Measurements from ENCODE around the gene OR12D2. TPM values are rescaled to one million over a fixed set of nuclear protein-coding genes. Genes with fewer than 3 reads are reported as not detected.
"Not testable (repeated sequence)": the region's sequence is repeated elsewhere in the genome, so short reads cannot be mapped to it uniquely, and the experiment has no call there.

Gene OR12D2
- total RNA-seq, 1 donor from 2014 or later = not detected

DNA sequence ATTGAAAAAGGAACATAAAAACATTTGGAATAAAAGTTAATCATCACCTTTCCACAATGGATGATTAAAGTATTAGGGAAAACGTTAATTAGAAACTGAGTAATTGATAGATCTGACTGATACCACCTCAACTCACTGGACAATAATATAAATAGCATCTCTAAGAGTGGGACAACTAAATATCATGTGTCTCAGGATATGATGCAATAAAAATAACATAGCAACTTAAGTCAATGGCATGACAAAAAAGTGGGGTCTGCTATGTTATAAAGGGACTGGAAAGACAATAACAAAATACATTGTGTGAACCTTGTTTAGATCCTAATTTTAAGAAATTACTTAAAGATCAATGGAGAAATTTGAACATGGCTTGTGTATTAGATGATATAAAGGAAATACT lies 29.6 kb downstream of the OR12D2 start:
- TF ChIP-seq, protein P1, sequence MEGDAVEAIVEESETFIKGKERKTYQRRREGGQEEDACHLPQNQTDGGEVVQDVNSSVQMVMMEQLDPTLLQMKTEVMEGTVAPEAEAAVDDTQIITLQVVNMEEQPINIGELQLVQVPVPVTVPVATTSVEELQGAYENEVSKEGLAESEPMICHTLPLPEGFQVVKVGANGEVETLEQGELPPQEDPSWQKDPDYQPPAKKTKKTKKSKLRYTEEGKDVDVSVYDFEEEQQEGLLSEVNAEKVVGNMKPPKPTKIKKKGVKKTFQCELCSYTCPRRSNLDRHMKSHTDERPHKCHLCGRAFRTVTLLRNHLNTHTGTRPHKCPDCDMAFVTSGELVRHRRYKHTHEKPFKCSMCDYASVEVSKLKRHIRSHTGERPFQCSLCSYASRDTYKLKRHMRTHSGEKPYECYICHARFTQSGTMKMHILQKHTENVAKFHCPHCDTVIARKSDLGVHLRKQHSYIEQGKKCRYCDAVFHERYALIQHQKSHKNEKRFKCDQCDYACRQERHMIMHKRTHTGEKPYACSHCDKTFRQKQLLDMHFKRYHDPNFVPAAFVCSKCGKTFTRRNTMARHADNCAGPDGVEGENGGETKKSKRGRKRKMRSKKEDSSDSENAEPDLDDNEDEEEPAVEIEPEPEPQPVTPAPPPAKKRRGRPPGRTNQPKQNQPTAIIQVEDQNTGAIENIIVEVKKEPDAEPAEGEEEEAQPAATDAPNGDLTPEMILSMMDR (conservative IDR thresholded peaks at IDR 0.05; ENCODE audit: low read depth, low read length) = no peak
- no peak overlapping the region for H3K4me3 ChIP-seq (ENCODE audit: low read depth, low read length)
- DNase-seq (ENCODE audit: low read depth) = no peak

DNA sequence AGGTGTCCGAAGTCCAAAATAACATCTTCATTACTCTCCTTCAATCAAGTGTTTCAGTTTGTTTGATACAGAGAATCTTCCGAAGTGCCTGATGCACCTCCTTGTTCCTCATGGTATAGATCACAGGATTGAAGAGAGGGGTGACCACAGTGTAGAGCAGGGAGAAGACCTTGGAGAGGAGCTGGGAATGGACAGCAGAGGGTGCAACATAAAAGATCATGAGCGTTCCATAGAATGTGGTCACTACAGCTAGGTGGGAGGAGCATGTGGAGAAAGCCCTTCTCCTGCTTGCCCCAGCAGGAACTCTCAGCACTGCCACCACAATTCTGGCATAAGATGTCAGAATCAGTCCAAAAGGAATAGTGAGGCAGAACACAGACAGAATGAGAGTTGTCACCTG lies 31.2 kb downstream of the OR12D2 start:
- H3K4me3 ChIP-seq (ENCODE audit: low read depth, low read length) = no peak overlapping the region
- TF ChIP-seq, protein P1 (conservative IDR thresholded peaks at IDR 0.05; ENCODE audit: low read depth, low read length) = no peak
- no peak for DNase-seq (ENCODE audit: low read depth)

DNA sequence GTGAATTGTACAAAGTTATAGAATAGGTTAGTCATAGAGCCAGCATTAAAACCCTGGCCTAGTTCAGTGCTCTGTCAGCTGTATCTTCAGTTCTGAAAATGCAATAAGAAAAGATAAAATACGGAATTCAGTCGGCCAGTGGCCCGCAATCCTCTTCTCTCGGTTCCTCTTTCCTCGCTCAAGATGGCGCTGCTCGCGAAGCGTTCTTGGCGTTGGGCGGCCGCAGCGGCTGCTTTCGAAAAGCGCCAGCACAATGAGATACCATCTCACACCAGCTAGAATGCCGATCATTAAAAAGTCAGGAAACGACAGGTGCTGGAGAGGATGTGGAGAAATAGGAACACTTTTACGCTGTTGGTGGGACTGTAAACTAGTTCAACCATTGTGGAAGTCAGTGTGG lies 41.3 kb downstream of the OR12D2 start:
- DNase-seq (ENCODE audit: low read depth); H3K4me3 ChIP-seq (ENCODE audit: low read depth, low read length): not testable (repeated sequence)

DNA sequence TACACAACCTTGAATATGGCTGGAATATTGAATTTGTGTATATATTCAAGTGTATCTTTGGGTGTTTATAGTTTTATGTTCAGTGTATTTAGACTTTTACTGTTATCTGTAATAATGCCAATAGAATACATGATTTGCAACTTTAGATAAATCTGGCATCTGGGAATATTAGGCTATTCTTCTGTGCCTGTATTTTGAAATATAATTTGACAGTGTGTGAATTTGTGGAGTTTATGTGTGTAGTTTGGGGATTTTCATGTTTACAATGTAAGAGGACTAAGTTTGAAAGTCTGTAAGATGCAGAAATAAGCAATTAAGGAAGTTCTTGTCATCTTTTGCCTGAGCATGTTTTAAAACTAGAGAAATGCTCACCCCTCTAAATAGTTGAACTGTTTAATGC lies 43.6 kb downstream of the OR12D2 start, which contains the start of gene OR10C1:
Gene OR10C1, plus strand, starts transcription at position 301 of the 400 bp plus-strand sequence. CDS start 710 bp downstream, outside the sequence.
- no peak for DNase-seq (ENCODE audit: low read depth)
- TF ChIP-seq, protein P1 (conservative IDR thresholded peaks at IDR 0.05; ENCODE audit: low read depth, low read length) = no peak
- H3K4me3 ChIP-seq (ENCODE audit: low read depth, low read length) = no peak within 1 kb of the TSS

DNA sequence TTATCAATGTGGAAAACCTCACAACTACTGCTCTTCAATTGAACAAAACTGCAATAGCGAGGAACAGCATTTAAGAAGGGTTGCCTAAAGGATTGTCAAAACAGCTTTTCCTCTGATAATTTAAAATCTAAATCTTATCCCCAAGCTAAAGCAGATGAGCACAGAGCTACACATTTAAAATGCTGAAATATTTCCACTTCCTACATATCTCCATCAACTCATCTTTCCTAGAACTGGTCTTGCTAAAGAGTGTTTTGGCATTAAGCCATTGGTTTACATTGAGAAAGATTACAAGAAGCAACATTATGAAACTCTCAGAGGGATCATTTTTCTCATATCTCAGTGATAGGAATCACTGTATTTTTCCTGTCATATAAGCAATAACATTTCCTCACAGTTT lies 47.3 kb downstream of the OR12D2 start:
- no peak for DNase-seq (ENCODE audit: low read depth)

DNA sequence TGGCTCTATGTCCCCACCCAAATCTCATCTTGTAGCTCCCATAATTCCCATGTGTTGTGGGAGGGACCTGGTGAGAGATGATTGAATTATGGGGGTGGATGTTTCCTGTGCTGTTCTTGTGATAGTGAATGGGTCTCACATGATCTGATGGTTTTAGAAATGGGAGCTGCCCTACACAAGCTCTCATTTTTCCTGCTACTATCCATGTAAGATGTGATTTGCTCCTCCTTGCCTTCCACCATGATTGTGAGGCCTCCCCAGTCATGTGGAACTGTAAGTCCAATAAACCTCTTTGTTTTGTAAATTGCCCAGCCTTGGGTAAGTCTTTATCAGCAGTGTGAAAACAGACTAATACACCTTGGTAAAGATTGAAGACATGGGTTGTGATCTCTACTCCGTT lies 48.6 kb downstream of the OR12D2 start:
- DNase-seq (ENCODE audit: low read depth); H3K4me3 ChIP-seq (ENCODE audit: low read depth, low read length): not testable (repeated sequence)

More for the DNA sequence above, 47.3 kb downstream of the OR12D2 start:
- no peak overlapping the region for H3K4me3 ChIP-seq (ENCODE audit: low read depth, low read length)
- TF ChIP-seq, protein P1 (conservative IDR thresholded peaks at IDR 0.05; ENCODE audit: low read depth, low read length) = no peak

Other genes starting within 250 kb of the OR12D2 start
- not detected in 2 replicates for gene OR2J2, start 224.7 kb upstream of the OR12D2 start, total RNA-seq
- gene OR14J1, start 93.9 kb upstream of the OR12D2 start, total RNA-seq = not detected in 2 replicates
- not detected in 2 replicates for gene OR5V1, start 26.8 kb upstream of the OR12D2 start, total RNA-seq
- gene OR12D3, start 20.3 kb upstream of the OR12D2 start, total RNA-seq = not detected in 2 replicates
- gene OR12D1, start 19.3 kb downstream of the OR12D2 start, total RNA-seq = not detected in 2 replicates
- not detected in 2 replicates for gene OR10C1, start 43.7 kb downstream of the OR12D2 start, total RNA-seq
- not detected in 2 replicates for gene OR11A1, start 61.4 kb downstream of the OR12D2 start, total RNA-seq
- not detected in 2 replicates for gene OR2H1, start 61.5 kb downstream of the OR12D2 start, total RNA-seq
- gene MAS1L, start 92.3 kb downstream of the OR12D2 start, total RNA-seq = not detected in 2 replicates
- gene UBD, start 164.1 kb downstream of the OR12D2 start, total RNA-seq = 0.94 and 4.3 TPM in 2 replicates
- not detected in 2 replicates for gene OR2H2, start 189.5 kb downstream of the OR12D2 start, total RNA-seq
- 3.1 and 6.4 TPM in 2 replicates for gene GABBR1, start 237.6 kb downstream of the OR12D2 start, total RNA-seq

Data from epithelial cell of proximal tubule (primary cell).